ENCODE measurements around the gene TTLL10.

The TTLL10 gene

GRCh38 chr1:1223891-1224290 lies 50.2 kb downstream of the TTLL10 start:
- no peak for DNase-seq

DNA sequence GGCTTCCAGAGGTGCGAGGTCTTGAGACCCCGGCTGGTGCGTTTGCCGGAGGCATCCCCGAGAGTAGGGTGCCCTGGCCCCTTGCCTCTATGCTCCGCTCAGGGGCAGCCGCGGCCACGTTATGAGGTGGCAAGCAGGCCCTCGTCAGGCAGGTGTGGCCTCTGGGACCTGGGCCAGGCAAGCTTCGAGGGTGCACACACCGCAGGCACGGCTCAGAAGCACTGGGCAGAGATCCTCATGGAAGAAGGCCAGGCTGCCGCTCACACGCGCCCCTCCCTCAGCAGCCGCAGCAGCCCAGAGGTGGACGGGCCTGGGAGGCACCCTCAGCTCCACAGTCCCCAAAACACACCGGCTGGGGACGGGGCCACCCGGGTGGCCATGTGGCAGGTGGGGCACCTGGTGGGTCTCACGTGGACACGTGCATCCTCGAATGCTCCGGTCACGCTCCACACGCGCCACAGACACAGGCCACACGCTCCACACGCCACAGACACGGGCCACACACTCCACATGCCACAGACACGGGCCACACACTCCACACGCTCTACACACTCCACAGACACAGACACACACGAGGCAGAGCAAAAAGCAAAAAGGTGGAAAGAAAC lies 51.7 kb downstream of the TTLL10 start:
- no peak for DNase-seq

- DNase-seq, result no peak
These were observed 52.2 kb downstream of the TTLL10 start for GRCh38 chr1:1225913-1226312.

DNA sequence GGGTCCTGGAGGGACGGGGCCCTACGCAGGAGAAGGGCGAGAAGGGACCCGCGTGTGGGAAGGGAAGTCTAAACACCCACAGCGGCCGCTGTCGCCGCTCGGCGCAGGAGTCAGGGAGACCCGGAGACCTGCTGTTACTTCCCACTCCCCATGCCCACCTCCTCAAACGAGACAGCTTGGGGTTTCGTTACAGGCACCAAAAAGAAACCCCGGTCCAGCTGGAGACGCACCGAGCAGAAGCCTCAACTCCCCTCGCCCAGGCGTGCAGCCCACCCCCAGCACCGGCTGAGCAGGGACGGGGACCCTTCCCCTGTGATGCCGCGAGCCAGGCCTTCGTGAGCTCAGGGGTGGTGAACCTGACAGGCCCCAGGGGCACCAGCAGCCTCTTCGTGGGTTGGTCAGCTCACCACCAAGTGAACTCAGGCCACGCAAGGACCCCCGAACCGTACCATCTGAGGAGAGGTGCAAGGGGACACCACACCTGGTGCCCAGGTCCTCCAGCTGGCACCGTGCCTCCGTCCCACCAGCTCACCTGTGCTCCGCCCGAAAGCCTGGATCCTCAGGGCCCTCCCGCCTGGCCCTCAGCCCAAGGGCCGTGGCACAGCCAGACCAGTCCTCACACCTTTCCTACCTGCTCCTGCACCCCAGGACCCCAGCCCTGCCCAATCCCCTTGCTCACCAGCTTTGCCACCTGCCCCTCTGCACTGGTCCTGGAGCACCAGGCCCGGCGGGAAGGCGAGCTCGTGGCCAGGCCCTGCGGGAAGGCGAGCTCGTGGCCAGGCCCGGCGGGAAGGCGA lies 53.1 kb downstream of the TTLL10 start:
- no peak for DNase-seq

DNA sequence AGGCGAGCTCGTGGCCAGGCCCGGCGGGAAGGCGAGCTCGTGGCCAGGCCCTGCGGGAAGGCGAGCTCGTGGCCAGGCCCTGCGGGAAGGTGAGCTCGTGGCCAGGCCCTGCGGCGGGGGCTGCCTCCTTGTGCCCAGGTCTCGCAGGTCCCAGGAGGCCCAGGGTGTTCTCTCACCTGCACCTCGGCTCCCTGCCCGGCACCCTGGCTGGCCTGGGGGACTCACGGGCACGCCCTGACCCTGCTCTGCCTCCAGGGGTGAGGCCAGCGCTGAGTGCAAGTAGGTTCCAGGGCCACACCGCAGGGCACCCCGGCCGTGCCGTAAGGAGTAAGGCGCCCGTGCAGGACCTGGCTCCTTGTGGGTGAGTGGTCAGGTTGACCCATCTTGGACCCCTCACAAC lies 53.7 kb downstream of the TTLL10 start:
- DNase-seq, result no peak

- DNase-seq, result no peak
These were observed 54.5 kb downstream of the TTLL10 start for GRCh38 chr1:1228187-1228586.

DNA sequence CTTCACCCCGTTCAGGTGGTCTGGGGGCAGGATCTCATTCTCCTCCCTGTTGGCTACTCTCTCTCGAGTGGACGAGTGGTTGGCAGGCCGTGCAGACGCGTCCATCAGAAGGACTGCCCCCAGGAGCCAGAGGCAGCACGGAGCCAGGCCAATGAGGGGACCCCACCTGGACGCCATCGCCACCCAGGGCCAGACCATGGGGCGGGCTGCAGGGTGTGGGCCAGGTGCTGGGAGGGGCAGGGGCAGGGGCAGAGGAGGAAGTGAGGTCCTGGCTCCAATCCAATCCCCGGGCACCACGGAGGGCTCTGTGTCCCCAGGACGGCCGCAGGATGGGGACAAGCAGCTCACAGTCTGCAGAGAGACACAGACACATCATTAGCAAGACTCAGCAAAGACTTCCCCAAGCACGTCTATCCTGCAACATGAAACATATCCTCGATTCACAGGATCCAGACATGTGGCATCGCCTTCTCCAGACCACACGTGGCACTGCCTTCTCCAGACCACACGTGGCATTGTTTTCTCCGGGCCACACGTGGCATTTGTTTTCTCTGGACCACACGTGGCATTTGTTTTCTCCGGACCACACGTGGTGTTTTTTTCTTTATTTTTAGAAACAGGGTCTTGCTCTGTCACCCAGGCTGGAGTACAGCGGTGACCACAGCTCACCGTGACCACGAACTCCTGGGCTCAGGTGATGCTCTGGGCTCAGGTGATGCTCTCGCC lies 55.1 kb downstream of the TTLL10 start:
- no peak for DNase-seq

GRCh38 chr1:1229770-1230169 lies 56.1 kb downstream of the TTLL10 start:
- DNase-seq, result no peak

GRCh38 chr1:1230656-1231399 lies 57.1 kb downstream of the TTLL10 start:
- peak in 1 of 2 experiments; percentile 36 for DNase-seq

GRCh38 chr1:1231400-1232207 lies 57.9 kb downstream of the TTLL10 start, which contains the start of gene SDF4:
Gene SDF4 (minus strand): TSS chr1:1232001. CDS start chr1:1228772, 3,229 bp downstream.
- DNase-seq, result peak; percentile 96

DNA sequence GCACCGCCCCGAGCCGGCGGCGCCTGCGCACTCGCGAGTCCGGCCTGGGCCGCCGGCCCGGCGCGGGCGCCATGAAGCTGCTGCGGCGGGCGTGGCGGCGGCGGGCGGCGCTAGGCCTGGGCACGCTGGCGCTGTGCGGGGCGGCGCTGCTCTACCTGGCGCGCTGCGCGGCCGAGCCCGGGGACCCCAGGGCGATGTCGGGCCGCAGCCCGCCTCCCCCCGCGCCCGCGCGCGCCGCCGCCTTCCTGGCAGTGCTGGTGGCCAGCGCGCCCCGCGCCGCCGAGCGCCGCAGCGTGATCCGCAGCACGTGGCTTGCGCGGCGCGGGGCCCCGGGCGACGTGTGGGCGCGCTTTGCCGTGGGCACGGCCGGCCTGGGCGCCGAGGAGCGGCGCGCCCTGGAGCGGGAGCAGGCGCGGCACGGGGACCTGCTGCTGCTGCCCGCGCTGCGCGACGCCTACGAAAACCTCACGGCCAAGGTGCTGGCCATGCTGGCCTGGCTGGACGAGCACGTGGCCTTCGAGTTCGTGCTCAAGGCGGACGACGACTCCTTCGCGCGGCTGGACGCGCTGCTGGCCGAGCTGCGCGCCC lies 58.6 kb downstream of the TTLL10 start, which contains the start of gene B3GALT6:
Gene B3GALT6 (plus strand): TSS at position 30 of the 588 bp plus-strand sequence. CDS start 42 bp downstream, at position 72.
- no peak for DNase-seq

DNA sequence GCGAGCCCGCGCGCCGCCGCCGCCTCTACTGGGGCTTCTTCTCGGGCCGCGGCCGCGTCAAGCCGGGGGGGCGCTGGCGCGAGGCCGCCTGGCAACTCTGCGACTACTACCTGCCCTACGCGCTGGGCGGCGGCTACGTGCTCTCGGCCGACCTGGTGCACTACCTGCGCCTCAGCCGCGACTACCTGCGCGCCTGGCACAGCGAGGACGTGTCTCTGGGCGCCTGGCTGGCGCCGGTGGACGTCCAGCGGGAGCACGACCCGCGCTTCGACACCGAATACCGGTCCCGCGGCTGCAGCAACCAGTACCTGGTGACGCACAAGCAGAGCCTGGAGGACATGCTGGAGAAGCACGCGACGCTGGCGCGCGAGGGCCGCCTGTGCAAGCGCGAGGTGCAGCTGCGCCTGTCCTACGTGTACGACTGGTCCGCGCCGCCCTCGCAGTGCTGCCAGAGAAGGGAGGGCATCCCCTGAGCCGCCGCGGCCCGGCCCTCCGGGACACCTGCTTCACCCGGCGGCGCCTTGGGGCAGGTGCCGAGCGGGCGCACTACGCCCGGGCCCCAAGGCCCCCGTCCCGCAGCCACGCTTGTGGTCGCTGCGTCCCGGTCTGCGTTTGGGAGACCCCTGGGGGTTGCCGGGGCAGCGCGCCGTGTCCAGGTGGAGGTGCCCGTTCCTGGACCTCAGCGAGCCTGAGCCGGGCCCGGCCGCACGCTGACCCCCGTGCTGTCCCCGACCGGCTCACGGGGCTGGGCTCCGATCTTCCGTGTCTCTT lies 59.3 kb downstream of the TTLL10 start:
- DNase-seq, result no peak

DNA sequence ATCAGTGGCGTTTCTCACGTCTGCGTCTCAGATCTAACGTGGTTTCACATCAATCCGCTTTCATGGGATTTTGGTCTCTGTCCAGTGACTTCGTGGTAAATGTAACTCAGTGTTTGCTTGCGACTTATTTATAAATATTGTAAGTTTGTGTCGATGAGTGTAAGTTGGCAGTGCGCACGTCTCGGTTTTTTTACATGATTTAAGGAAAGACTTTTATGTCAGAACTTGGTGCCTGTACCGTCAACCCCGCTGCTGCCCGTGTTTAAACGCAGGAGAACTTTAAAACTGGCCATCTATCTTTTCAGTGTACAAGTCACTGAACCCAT lies 59.9 kb downstream of the TTLL10 start:
- no peak for DNase-seq

GRCh38 chr1:1234180-1234808 lies 60.6 kb downstream of the TTLL10 start:
- no peak for DNase-seq

DNA sequence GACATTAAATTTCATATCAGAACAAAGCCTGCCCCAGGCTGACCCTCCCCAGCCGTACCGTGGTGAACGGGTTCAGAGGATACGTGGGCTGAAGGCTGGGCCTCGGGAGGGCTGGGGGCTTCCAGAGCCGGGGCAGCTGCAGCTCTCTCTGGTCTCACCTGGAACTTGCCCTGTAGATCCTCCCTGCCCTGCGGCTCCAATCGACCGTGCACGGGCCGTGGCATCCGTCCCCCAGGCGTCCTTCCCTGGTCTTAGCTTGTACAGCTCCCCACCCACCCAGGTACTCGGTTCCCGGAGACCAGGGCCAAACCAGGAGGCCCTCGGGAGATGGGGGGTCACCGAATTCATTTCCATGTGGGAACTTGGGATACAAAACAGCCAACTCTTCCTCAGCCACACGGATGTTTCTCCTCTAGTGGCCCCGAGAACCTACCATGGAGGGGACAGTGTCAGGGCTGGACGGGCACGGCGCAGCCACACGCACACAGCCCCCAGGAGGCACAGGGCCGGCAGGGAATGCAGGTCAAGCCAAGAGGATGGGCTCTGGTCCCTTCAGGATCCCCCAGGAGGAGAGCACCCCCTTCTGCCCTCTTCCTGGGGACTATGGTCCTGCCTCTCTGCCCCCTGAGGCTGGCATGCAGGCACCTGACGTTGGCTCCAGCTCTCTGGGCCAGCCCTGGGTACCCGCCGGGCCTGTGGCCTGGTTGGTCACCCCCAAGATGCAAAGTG lies 61.5 kb downstream of the TTLL10 start:
- DNase-seq, result no peak

DNA sequence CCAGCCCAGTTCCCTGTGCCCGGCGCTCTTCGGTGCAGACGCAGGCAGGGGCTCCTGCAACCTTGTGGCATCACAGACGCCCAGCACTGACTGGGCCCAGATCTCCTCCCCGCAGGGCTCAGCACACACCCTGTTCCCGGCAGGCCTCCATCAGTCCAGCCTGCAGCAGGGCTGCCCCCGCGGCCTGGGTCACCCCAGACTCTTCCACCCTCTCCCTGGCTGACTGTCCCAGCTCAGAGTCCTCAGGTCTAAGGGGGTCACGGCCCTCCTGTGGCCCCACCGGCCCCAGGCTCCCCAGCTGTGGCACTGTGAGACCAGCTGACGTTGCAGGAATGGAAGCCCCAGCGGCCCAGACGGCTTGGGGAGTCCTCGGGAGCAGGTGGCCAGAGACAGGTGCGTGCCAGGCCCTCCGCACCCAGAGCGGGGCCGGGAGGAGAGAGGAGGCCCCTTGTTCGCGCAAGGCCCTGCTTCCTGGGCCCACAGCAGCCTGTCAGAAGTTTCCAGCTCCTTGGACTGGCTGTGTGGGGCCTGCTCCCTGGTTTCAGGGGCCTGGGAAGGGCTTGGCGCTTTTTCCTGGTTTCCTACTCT lies 62.6 kb downstream of the TTLL10 start:
- DNase-seq, result no peak

DNA sequence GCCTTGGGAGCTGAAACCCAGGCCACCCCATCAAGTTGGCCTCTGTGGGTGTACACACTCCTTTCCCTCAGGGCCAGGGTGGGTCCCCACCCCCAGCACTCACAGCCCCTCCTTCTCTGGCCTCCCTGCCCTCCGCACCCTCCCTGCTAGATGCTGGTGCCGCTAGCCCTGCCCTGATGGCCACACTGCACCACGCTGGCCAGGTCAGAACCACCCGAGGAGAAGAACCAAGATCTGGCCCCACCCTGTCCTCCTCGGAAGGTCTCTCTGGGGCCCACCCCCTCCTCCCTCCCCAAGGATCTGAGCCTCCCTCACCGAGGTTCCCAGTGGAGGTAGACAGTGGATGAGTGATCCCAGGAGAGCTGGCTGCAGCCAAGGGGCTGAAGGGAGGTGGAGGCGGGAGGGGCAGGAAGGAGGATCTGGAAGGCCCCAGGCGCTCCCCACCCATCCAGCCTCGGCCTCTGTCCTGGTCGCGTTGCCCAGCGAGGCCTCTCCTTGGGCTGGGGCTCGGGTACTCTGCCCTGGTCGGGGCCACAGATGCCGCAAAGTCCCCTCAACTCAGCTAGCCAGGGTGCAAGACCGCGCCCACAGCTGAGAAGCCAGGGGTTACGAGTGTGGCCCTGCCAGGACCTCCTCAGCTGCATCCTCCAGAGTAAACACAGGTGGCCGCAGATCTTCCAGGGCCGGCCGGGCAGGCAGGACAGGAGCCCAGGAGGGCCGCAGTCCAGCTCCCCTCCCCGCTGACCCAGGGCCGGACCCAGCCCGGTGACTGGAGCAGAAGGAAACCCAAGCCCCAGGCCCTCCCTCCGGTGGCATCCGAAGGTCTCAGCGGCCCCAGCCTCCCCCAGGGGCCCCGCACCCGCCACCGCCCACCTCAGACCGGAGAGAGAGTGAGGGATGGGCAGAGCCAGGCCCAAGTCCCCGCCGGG lies 63.5 kb downstream of the TTLL10 start:
- DNase-seq, result no peak

Measured in activated CD4-positive, alpha-beta T cell treated with anti-CD3 and anti-CD28 coated beads, Interleukin-2, amount 50 U/mL, for 48 hours (primary cell).